ENCODE measurements around the gene OR51B2. TPM values are rescaled to one million over a fixed set of nuclear protein-coding genes. Genes with fewer than 3 reads are reported as not detected.
"Not testable (repeated sequence)": the region's sequence is repeated elsewhere in the genome, so short reads cannot be mapped to it uniquely, and the experiment has no call there.

Gene OR51B2
- total RNA-seq, 2 donors from 2014 or later, result not detected

- H3K36me3 ChIP-seq, result no peaks in the 10 kb centered on the region
- H3K27ac ChIP-seq, result no peak overlapping the region
- H3K4me3 ChIP-seq, result no peak overlapping the region
- H3K27me3 ChIP-seq (replicated peaks; ENCODE audit: insufficient read depth), result no peaks in the 10 kb centered on the region
- intact Hi-C loops (cut with DNase I), result no loop called here
- no peak for DNase-seq (ENCODE audit: low spot score)
- H3K4me1 ChIP-seq (replicated peaks), result no peaks in the 10 kb centered on the region
- no peaks in the 10 kb centered on the region for H3K9me3 ChIP-seq
- 59% methylated on average over 3 of the region's 3 CpGs for WGBS
- TF ChIP-seq POLR2AphosphoS5 (IDR thresholded peaks at IDR 0.05), result no peak
- TF ChIP-seq, protein P1, sequence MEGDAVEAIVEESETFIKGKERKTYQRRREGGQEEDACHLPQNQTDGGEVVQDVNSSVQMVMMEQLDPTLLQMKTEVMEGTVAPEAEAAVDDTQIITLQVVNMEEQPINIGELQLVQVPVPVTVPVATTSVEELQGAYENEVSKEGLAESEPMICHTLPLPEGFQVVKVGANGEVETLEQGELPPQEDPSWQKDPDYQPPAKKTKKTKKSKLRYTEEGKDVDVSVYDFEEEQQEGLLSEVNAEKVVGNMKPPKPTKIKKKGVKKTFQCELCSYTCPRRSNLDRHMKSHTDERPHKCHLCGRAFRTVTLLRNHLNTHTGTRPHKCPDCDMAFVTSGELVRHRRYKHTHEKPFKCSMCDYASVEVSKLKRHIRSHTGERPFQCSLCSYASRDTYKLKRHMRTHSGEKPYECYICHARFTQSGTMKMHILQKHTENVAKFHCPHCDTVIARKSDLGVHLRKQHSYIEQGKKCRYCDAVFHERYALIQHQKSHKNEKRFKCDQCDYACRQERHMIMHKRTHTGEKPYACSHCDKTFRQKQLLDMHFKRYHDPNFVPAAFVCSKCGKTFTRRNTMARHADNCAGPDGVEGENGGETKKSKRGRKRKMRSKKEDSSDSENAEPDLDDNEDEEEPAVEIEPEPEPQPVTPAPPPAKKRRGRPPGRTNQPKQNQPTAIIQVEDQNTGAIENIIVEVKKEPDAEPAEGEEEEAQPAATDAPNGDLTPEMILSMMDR (IDR thresholded peaks at IDR 0.05), result no peak
- TF ChIP-seq POLR2A (IDR thresholded peaks at IDR 0.05), result no peak
Measured at GRCh38 chr11:5300251-5300650, 23.8 kb downstream of the OR51B2 start.

DNA sequence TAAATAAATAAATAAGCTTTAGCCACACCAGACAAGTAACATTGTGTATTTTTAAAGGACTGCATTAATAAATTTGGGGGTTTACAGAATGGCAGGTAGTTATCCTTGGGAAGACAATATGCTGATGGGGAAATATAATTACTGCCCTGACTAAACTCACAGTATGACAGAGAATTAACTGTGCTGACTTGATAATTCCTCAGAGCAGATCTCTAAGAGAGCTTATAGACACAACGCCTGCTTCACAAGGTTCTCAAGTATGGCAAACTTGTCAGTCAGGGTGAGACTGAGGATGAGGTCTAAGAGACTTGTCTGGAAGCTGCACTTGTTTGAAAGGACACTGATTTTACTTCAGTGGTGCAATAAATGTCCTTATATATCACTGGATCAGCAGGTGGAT is 25.6 kb downstream of the OR51B2 start:
- Histone ChIP-seq H3K4me3 (no peak overlapping the region), H3K9me3 (no peaks in the 10 kb centered on the region), H3K27me3 (replicated peaks; ENCODE audit: insufficient read depth) (no peaks in the 10 kb centered on the region), H3K27ac (no peak overlapping the region), H3K4me1 (replicated peaks) (no peaks in the 10 kb centered on the region), H3K36me3 (no peaks in the 10 kb centered on the region)
- 90% methylated on average over 1 of the region's 1 CpG for WGBS
- intact Hi-C loops (cut with DNase I), result no loop called here
- TF ChIP-seq POLR2A (IDR thresholded peaks at IDR 0.05), result no peak
- TF ChIP-seq, protein P1 (IDR thresholded peaks at IDR 0.05), result no peak
- TF ChIP-seq POLR2AphosphoS5 (IDR thresholded peaks at IDR 0.05), result no peak
- DNase-seq (ENCODE audit: low spot score), result no peak

- Histone ChIP-seq H3K9me3 (no peaks in the 10 kb centered on the region), H3K4me3 (no peak overlapping the region), H3K27me3 (replicated peaks; ENCODE audit: insufficient read depth) (no peaks in the 10 kb centered on the region), H3K4me1 (replicated peaks) (no peaks in the 10 kb centered on the region), H3K27ac (no peak overlapping the region), H3K36me3 (no peaks in the 10 kb centered on the region)
- TF ChIP-seq POLR2A (IDR thresholded peaks at IDR 0.05) (no peak), POLR2AphosphoS5 (IDR thresholded peaks at IDR 0.05) (no peak)
- TF ChIP-seq, protein P1 (IDR thresholded peaks at IDR 0.05), result no peak
- intact Hi-C loops (cut with DNase I), result no loop called here
- WGBS, result 68% methylated on average over 4 of the region's 4 CpGs
- DNase-seq (ENCODE audit: low spot score), result no peak
Measured at GRCh38 chr11:5297721-5298323, 26.3 kb downstream of the OR51B2 start.

- DNase-seq (ENCODE audit: low spot score); H3K4me3 ChIP-seq; H3K36me3 ChIP-seq; H3K27ac ChIP-seq; H3K4me1 ChIP-seq (replicated peaks); H3K27me3 ChIP-seq (replicated peaks; ENCODE audit: insufficient read depth); intact Hi-C loops (cut with DNase I); H3K9me3 ChIP-seq: not testable (repeated sequence)
- 95% methylated on average over 35 of the region's 41 CpGs for WGBS
Measured at GRCh38 chr11:5294342-5294995, 29.6 kb downstream of the OR51B2 start.

GRCh38 chr11:5293028-5293427 is 31.1 kb downstream of the OR51B2 start:
- DNase-seq (ENCODE audit: low spot score), result no peak
- no peaks in the 10 kb centered on the region for H3K4me1 ChIP-seq (replicated peaks)

More at GRCh38 chr11:5293028-5293427, 31.1 kb downstream of the OR51B2 start:
- intact Hi-C loops (cut with DNase I), result no loop called here
- Histone ChIP-seq H3K27ac (no peak overlapping the region), H3K36me3 (no peaks in the 10 kb centered on the region), H3K4me3 (no peak overlapping the region), H3K27me3 (replicated peaks; ENCODE audit: insufficient read depth) (no peaks in the 10 kb centered on the region), H3K9me3 (no peaks in the 10 kb centered on the region)
- 94% methylated on average over 8 of the region's 8 CpGs for WGBS
- no peak for TF ChIP-seq POLR2AphosphoS5 (IDR thresholded peaks at IDR 0.05)
- TF ChIP-seq, protein P1 (IDR thresholded peaks at IDR 0.05), result no peak
- TF ChIP-seq POLR2A (IDR thresholded peaks at IDR 0.05), result no peak

All from prostate gland (tissue), 2 donors.